IMR-90 (cell line): Measurements from ENCODE around the gene C3orf70.

ENCODE experiments used
- MAFK ChIP-seq: IDR thresholded peaks from 2 replicates; pipeline ENCODE4 v1.6.1; 2012; ENCODE audit warnings: low read depth, low read length, improper control_type of control experiment
- MXI1 ChIP-seq: IDR thresholded peaks from 2 replicates; pipeline ENCODE4 v1.6.1; 2012; ENCODE audit warnings: low read depth, mild to moderate bottlenecking, low read length, moderate library complexity, borderline replicate concordance
- TF ChIP-seq, protein P1 (sequence below): conservative IDR thresholded peaks from 2 replicates; pipeline ENCODE4 v1.5.1; 2012; ENCODE audit warnings: mild to moderate bottlenecking, low read depth, low read length, improper control_type of control experiment

DNA sequence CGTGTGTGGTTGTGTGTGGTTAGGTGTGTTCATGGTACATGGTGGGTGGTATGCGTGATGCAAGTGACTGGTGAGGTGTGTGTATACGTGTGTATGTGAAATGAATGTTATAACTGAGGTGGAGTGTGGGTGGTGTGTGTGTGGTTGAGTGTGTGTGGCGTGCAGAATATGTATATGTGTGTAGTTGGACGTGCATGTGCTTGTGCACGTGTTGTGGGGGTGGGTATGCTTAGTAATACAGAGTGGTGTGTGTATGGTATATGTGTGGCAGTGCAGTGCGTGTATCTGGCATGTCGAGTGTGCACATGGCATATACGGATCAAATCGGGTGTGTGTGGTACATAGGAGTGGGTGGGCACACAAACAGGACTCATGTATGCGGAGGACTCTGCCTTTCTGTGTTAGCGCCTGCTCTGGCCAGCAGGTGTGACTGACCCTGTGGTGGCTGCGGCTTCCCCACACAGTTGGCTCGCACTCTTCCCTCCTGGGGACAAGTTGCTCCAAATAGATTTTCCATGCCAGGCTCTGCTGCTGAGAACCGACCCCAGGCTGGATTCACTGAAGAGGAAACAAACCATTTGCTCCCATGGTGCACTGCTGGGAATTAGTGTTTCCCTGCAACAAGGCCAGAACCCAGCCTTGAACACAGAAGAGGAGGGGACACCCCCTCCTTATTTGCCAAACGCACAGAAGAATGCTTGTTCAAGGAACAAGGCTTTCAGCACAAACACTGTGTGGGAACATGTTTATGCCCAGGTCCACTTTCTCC lies 1.2 kb upstream of the C3orf70 start:
- TF ChIP-seq MAFK = no peak
- TF ChIP-seq, protein P1, sequence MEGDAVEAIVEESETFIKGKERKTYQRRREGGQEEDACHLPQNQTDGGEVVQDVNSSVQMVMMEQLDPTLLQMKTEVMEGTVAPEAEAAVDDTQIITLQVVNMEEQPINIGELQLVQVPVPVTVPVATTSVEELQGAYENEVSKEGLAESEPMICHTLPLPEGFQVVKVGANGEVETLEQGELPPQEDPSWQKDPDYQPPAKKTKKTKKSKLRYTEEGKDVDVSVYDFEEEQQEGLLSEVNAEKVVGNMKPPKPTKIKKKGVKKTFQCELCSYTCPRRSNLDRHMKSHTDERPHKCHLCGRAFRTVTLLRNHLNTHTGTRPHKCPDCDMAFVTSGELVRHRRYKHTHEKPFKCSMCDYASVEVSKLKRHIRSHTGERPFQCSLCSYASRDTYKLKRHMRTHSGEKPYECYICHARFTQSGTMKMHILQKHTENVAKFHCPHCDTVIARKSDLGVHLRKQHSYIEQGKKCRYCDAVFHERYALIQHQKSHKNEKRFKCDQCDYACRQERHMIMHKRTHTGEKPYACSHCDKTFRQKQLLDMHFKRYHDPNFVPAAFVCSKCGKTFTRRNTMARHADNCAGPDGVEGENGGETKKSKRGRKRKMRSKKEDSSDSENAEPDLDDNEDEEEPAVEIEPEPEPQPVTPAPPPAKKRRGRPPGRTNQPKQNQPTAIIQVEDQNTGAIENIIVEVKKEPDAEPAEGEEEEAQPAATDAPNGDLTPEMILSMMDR = no peak
- no peak for TF ChIP-seq MXI1
